SU-DHL-6 (cell line): Measurements from ENCODE around the gene SACS.

Experiments
- H2AFZ ChIP-seq: fragments of 200-600 bp; sonication (generic); 2 replicates; pipeline ENCODE4 v1.6.1; 2014; ENCODE audit warnings: low read depth, mild to moderate bottlenecking, moderate library complexity, mixed read lengths, antibody characterized with exemption, low read length; ENCODE audit not compliant: severe bottlenecking
- H3F3A ChIP-seq: fragments of 200-600 bp; shearing (Covaris generic); 2 replicates; pipeline ENCODE4 v1.6.0; 2016; ENCODE audit warnings: antibody characterized with exemption, mild to moderate bottlenecking; ENCODE audit not compliant: insufficient read depth
- H3K27ac ChIP-seq: fragments of 200-600 bp; sonication (generic); 2 replicates; pipeline ENCODE4 v1.5.1; 2016; ENCODE audit warnings: low read depth, mild to moderate bottlenecking, low read length, moderate library complexity, mixed read lengths
- H3K27me3 ChIP-seq: fragments of 200-600 bp; sonication (generic), shearing (Covaris generic); 2 replicates; pipeline ENCODE4 v1.6.0; 2014; ENCODE audit warnings: mild to moderate bottlenecking, low read length
- H3K36me3 ChIP-seq: fragments of 200-600 bp; sonication (generic); 2 replicates; pipeline ENCODE4 v1.6.1; 2014; ENCODE audit warnings: mild to moderate bottlenecking, low read length, mixed read lengths
- H3K4me2 ChIP-seq: fragments of 300-600, 200-600 bp; shearing (Covaris generic), sonication (generic); 2 replicates; pipeline ENCODE4 v1.6.0; 2014; ENCODE audit warnings: low read length, low read depth, mild to moderate bottlenecking; ENCODE audit not compliant: poor library complexity, severe bottlenecking
- H3K4me3 ChIP-seq: fragments of 200-600 bp; sonication (generic); 2 replicates; pipeline ENCODE4 v1.5.1; 2014; ENCODE audit warnings: antibody characterized with exemption, low read length, mild to moderate bottlenecking, mixed read lengths; ENCODE audit not compliant: insufficient read depth, poor library complexity, severe bottlenecking
- H3K79me2 ChIP-seq: fragments of 200-600 bp; sonication (generic); 2 replicates; pipeline ENCODE4 v1.6.1; 2014; ENCODE audit warnings: mild to moderate bottlenecking, low read length, moderate library complexity; ENCODE audit not compliant: insufficient read depth
- H3K9ac ChIP-seq: fragments of 200-600 bp; sonication (generic); 2 replicates; pipeline ENCODE4 v1.7.0; 2014; ENCODE audit warnings: mild to moderate bottlenecking, low read length
- H3K9me2 ChIP-seq: fragments of 200-600 bp; sonication (generic); replicated peaks from 2 replicates; pipeline ENCODE4 v1.6.1; 2014; ENCODE audit warnings: low read length; ENCODE audit not compliant: insufficient read depth
- H3K9me3 ChIP-seq: fragments of 200-600 bp; sonication (generic); 2 replicates; pipeline ENCODE4 v1.6.1; 2014; ENCODE audit warnings: low read length, mixed read lengths; ENCODE audit not compliant: insufficient read depth
- H4K20me1 ChIP-seq: fragments of 200-600 bp; sonication (generic); 2 replicates; pipeline ENCODE4 v1.6.1; 2014; ENCODE audit warnings: low read depth, mild to moderate bottlenecking, antibody characterized with exemption, low read length, moderate library complexity, mixed read lengths
- EZH2phosphoT487 ChIP-seq: fragments of 200-600 bp; sonication (generic), shearing (Covaris generic); conservative IDR thresholded peaks from 2 replicates; pipeline ENCODE4 v1.6.1; 2018; ENCODE audit warnings: mild to moderate bottlenecking, antibody characterized with exemption, low read length, moderate library complexity, mixed read lengths
- TF ChIP-seq, protein P1 (sequence below): fragments of 200-600 bp; sonication (generic); IDR thresholded peaks from one replicate; pipeline ENCODE4 v1.5.1; 2017; ENCODE audit warnings: antibody characterized with exemption, mild to moderate bottlenecking, low read length, moderate library complexity; ENCODE audit not compliant: insufficient read depth, poor library complexity, severe bottlenecking

The SACS gene

DNA sequence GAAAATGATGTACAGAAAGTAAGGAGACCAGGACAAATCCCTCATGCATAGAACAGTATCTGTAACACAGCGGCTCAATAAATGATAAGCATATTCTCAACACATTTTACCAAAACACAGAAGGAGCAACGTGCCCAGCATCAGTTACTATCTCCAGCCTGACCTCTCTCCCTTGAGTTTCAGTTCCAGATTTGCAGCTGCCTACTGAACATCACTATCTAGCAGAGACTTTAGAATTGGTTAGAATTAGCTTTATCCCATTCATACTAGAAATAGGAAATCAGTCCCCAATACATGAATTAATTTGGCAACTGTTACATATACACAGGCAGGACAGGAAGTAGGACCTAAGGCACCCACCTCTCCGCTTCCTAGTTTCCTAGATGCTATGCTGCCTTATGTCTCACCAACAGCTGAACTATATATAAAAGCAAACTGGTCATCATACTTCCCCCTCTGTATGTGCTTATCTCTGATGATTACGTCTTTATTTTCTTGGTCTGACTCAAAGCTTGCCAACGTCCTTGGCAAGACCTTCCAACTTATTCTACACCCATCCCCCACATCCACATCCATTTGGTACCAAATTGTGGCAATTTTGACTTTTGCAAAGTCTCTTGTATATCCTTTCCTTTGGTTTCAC is 61.1 kb downstream of the SACS start:
- Histone ChIP-seq H3K27ac (no peak overlapping the region), H3K79me2 (peaks cover 14% of the 10 kb centered on the region; the same call in 1 of the 2 replicates), H3F3A (peaks cover 9% of the 10 kb centered on the region; the same call in 1 of the 2 replicates), H3K4me3 (no peak overlapping the region), H2AFZ (no peak overlapping the region), H3K9me2 (no peaks in the 10 kb centered on the region), H3K4me2 (peak overlapping the region; percentile 10), H3K27me3 (no peaks in the 10 kb centered on the region), H3K9ac (no peak overlapping the region), H4K20me1 (no peaks in the 10 kb centered on the region), H3K36me3 (peaks cover 23% of the 10 kb centered on the region; the same call in 1 of the 2 replicates), H3K9me3 (no peaks in the 10 kb centered on the region)
- TF ChIP-seq, protein P1, sequence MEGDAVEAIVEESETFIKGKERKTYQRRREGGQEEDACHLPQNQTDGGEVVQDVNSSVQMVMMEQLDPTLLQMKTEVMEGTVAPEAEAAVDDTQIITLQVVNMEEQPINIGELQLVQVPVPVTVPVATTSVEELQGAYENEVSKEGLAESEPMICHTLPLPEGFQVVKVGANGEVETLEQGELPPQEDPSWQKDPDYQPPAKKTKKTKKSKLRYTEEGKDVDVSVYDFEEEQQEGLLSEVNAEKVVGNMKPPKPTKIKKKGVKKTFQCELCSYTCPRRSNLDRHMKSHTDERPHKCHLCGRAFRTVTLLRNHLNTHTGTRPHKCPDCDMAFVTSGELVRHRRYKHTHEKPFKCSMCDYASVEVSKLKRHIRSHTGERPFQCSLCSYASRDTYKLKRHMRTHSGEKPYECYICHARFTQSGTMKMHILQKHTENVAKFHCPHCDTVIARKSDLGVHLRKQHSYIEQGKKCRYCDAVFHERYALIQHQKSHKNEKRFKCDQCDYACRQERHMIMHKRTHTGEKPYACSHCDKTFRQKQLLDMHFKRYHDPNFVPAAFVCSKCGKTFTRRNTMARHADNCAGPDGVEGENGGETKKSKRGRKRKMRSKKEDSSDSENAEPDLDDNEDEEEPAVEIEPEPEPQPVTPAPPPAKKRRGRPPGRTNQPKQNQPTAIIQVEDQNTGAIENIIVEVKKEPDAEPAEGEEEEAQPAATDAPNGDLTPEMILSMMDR: no peak
- no peak for TF ChIP-seq EZH2phosphoT487

DNA sequence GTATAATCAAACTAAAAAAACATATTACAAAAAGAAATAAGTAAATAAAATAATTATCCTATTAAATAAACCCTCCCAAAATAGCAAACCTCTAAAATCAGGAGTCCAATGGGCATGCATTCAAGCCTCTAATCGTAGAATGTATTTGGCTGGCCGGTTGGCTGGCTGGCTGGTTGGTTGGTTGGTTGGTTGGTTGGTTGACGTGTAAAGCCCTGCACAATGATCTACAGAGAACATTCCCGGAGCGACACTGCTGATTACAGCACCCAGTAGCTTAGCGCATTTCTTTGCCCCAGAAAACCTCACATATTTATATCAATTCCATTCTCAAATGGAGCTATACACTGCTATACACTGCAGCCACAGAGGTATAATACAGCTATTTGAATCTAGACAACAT is 65.6 kb downstream of the SACS start:
- Histone ChIP-seq H3K4me3 (no peak overlapping the region), H3K27ac (no peak overlapping the region), H2AFZ (no peak overlapping the region), H3K79me2 (0 out of 2 replicates have a peak, but pooled peaks cover 5% of the 10 kb centered on the region), H4K20me1 (no peaks in the 10 kb centered on the region), H3F3A (no peaks in the 10 kb centered on the region), H3K9ac (no peak overlapping the region), H3K36me3 (peaks cover 30% of the 10 kb centered on the region; the same call in 1 of the 2 replicates), H3K9me2 (no peaks in the 10 kb centered on the region), H3K27me3 (no peaks in the 10 kb centered on the region), H3K4me2 (no peak overlapping the region), H3K9me3 (no peaks in the 10 kb centered on the region)
- TF ChIP-seq, protein P1: no peak
- TF ChIP-seq EZH2phosphoT487: no peak

DNA sequence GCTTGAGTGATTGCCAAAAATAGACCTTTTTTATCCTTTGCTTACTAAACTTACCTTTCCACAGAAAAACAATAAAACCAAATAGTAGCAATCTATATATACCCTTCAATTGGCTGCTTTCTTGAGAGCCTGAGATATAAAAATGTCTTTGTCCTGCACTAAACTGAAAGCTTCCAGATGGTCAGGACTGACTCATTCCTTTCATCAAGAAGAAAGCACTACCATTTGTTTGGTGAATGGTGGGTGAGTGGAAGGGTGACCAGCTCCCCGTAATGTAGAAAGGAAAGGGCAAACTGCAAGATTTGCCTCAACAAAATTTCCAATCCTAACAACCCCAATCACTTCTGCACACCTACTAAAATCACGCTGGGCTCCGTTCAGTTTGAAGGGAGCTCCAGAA is 67.8 kb downstream of the SACS start:
- Histone ChIP-seq H4K20me1 (no peaks in the 10 kb centered on the region), H3K9me2 (no peaks in the 10 kb centered on the region), H3K36me3 (peaks cover 21% of the 10 kb centered on the region; the same call in 1 of the 2 replicates), H2AFZ (no peak overlapping the region), H3K4me3 (no peak overlapping the region), H3K27me3 (no peaks in the 10 kb centered on the region), H3F3A (no peaks in the 10 kb centered on the region), H3K4me2 (no peak overlapping the region), H3K9me3 (no peaks in the 10 kb centered on the region), H3K79me2 (no peaks in the 10 kb centered on the region), H3K9ac (no peak overlapping the region), H3K27ac (no peak overlapping the region)
- TF ChIP-seq, protein P1: no peak
- no peak for TF ChIP-seq EZH2phosphoT487
